ENCODE measurements around the gene COL27A1.

The COL27A1 gene

GRCh38 chr9:114207034-114207810 lies 51.9 kb downstream of the COL27A1 start:
- peak; percentile 20 for DNase-seq (ENCODE audit: low spot score)

GRCh38 chr9:114207845-114208244 lies 52.5 kb downstream of the COL27A1 start:
- DNase-seq (ENCODE audit: low spot score): no peak

GRCh38 chr9:114209151-114209550 lies 53.8 kb downstream of the COL27A1 start:
- DNase-seq (ENCODE audit: low spot score): no peak

- DNase-seq (ENCODE audit: low spot score): no peak
These were observed 54.8 kb downstream of the COL27A1 start for GRCh38 chr9:114210136-114210535.

- DNase-seq (ENCODE audit: low spot score): no peak
These were observed 55.4 kb downstream of the COL27A1 start for GRCh38 chr9:114210691-114211276.

- no peak for DNase-seq (ENCODE audit: low spot score)
These were observed 57.5 kb downstream of the COL27A1 start for GRCh38 chr9:114212826-114213225.

- no peak for DNase-seq (ENCODE audit: low spot score)
These were observed 58.2 kb downstream of the COL27A1 start for GRCh38 chr9:114213566-114213965.

GRCh38 chr9:114214181-114214580 lies 58.8 kb downstream of the COL27A1 start:
- no peak for DNase-seq (ENCODE audit: low spot score)

GRCh38 chr9:114214686-114215414 lies 59.5 kb downstream of the COL27A1 start:
- no peak for DNase-seq (ENCODE audit: low spot score)

GRCh38 chr9:114216081-114216480 lies 60.7 kb downstream of the COL27A1 start:
- DNase-seq (ENCODE audit: low spot score): no peak

GRCh38 chr9:114216976-114217375 lies 61.6 kb downstream of the COL27A1 start:
- no peak for DNase-seq (ENCODE audit: low spot score)

- DNase-seq (ENCODE audit: low spot score): no peak
These were observed 63.2 kb downstream of the COL27A1 start for GRCh38 chr9:114218264-114219120.

GRCh38 chr9:114220061-114220541 lies 64.8 kb downstream of the COL27A1 start:
- no peak for DNase-seq (ENCODE audit: low spot score)

- no peak for DNase-seq (ENCODE audit: low spot score)
These were observed 66.5 kb downstream of the COL27A1 start for GRCh38 chr9:114221706-114222465.

- DNase-seq (ENCODE audit: low spot score): peak; percentile 61
These were observed 68.4 kb downstream of the COL27A1 start for GRCh38 chr9:114223564-114224246.

- DNase-seq (ENCODE audit: low spot score): peak; percentile 36
These were observed 68.9 kb downstream of the COL27A1 start for GRCh38 chr9:114224247-114224610.

- DNase-seq (ENCODE audit: low spot score): no peak
These were observed 70.3 kb downstream of the COL27A1 start for GRCh38 chr9:114225561-114226212.

GRCh38 chr9:114226246-114227055 lies 71.1 kb downstream of the COL27A1 start:
- DNase-seq (ENCODE audit: low spot score): no peak
